ENCODE measurements around the gene PHACTR4. TPM values are rescaled to one million over a fixed set of nuclear protein-coding genes. Genes with fewer than 3 reads are reported as not detected.

The PHACTR4 gene
- total and polyA plus RNA-seq, 2 of the 13 experiments (the other 11 are each of a cell fraction or from before 2014, with no cell fraction given): 13.9 to 17.1 TPM

DNA sequence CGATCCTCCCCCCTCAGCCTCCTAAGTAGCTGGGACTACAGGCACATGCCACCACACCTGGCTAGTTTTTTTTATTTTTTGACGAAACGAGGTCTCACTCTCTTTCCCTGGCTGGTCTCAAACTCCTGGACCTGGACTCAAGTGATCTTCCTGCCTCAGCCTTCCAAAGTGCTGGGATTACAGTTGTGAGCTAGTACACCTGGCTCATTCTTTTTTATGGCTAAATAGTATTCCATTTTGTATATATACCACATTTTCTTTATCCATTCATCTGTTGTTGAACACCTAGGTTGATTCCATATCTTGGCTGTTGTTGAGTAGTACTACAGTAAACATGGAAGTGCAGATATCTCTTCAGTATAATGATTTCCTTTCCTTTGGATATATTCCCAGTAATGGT is 74.0 kb downstream of the PHACTR4 start (continued):
- TF ChIP-seq ZNF276 (CRISPR knock-in tag; IDR thresholded peaks at IDR 0.05; ENCODE audit: low read depth): no peak
- TF ChIP-seq U2AF1 (optimal IDR thresholded peaks at IDR 0.05; ENCODE audit: low read depth, low read length): no peak
- TF ChIP-seq ZNF569 (CRISPR knock-in tag; IDR thresholded peaks at IDR 0.05; ENCODE audit: borderline replicate concordance): no peak
- no peak for TF ChIP-seq CHD2 (IDR thresholded peaks at IDR 0.05; ENCODE audit: low read depth, low read length)
- no peak for TF ChIP-seq ZKSCAN8 (CRISPR knock-in tag; IDR thresholded peaks at IDR 0.05; ENCODE audit: borderline replicate concordance)
- no peak for TF ChIP-seq ZFP36L1 (CRISPR knock-in tag; IDR thresholded peaks at IDR 0.05)
- TF ChIP-seq ZNF558 (CRISPR knock-in tag; IDR thresholded peaks at IDR 0.05; ENCODE audit: borderline replicate concordance): no peak
- no peak for TF ChIP-seq MAFG (CRISPR knock-in tag; IDR thresholded peaks at IDR 0.05)
- TF ChIP-seq ZNF782 (CRISPR knock-in tag; IDR thresholded peaks at IDR 0.05; ENCODE audit: borderline replicate concordance): no peak
- TF ChIP-seq, protein P1, sequence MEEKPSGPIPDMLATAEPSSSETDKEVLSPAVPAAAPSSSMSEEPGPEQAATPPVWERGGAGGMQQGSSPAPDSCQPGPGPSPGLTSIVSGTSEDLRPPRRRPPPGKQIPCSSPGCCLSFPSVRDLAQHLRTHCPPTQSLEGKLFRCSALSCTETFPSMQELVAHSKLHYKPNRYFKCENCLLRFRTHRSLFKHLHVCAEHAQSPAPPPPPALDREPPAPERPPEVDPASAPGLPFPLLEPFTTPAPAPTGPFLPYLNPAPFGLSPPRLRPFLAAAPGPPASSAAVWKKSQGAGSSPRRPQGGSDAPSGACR (CRISPR knock-in tag; IDR thresholded peaks at IDR 0.05): no peak

DNA sequence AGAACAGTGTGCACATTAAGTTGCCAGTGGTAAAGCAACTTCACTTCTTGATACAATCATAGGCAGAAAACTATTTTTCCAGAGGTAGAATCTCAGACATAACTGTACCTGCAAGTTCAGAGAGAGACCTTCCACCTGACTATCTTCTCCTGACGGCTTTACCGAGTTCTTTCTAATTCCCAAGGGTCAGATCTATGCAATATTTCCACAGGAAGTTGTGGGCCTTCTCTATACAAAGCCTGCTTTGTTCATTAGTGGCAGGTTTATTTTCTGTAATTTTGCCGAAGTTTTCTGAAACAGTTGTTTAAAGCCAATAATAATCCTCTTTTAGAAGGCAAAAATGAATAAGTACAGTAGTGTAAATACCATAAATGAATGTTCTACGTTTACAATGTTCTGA is 78.1 kb downstream of the PHACTR4 start:
- DNase-seq (ENCODE audit: low spot score): peak; percentile 30
- Histone ChIP-seq H4K20me1 (ENCODE audit: insufficient read depth, low read length) (no peaks in the 10 kb centered on the region), H2AFZ (ENCODE audit: low read length) (no peak overlapping the region), H3K4me3 (replicated peaks in 1 of 3; ENCODE audit: insufficient read depth in 1 of 3, low read depth in 2 of 3, low read length in 3 of 3) (no peak overlapping the region), H3K9ac (ENCODE audit: insufficient read depth, low read depth, low read length) (no peak overlapping the region; the same call in none of the 2 replicates), H3K27ac (ENCODE audit: extremely low read length, insufficient read depth, low read length) (peak overlapping the region; percentile 23), H3K4me2 (ENCODE audit: low read depth, low read length) (peak overlapping the region; percentile 25; the same call in 1 of the 2 replicates), H3K36me3 (replicated peaks in 1 of 2; ENCODE audit: control insufficient read depth in 1 of 2, insufficient read depth in 2 of 2, low read length in 2 of 2) (peaks cover 5 to 11% of the 10 kb centered on the region in 2 experiments; a peak in 3 of 5 replicates), H3K79me2 (ENCODE audit: insufficient read depth, low read length) (peaks cover 16% of the 10 kb centered on the region), H3K27me3 (ENCODE audit: control insufficient read depth in 1 of 2, insufficient read depth in 2 of 2, low read length in 2 of 2) (no peaks in the 10 kb centered on the region), H3K9me3 (ENCODE audit: low read length) (no peaks in the 10 kb centered on the region), H3K4me1 (ENCODE audit: insufficient read depth, low read length) (peaks cover 22% of the 10 kb centered on the region)
- ChIA-PET CTCF (ENCODE audit: low intra/inter-chr PET ratio, low total read pairs) (no interaction called here), POLR2A (interaction anchor here (0.6 kb wide), 1 partner anchor 10 kb away, joined by 3 read pairs; no protein-coding TSS in a partner anchor)
- no peak for FAIRE-seq
- TF ChIP-seq JDP2 (CRISPR knock-in tag; IDR thresholded peaks at IDR 0.05; ENCODE audit: borderline replicate concordance) (no peak), CREB1 (IDR thresholded peaks at IDR 0.05) (no peak), CREB1 (CRISPR knock-in tag; IDR thresholded peaks at IDR 0.05) (peak; percentile 50; the same call in 1 of the 2 replicates)
- TF ChIP-seq, protein P2, sequence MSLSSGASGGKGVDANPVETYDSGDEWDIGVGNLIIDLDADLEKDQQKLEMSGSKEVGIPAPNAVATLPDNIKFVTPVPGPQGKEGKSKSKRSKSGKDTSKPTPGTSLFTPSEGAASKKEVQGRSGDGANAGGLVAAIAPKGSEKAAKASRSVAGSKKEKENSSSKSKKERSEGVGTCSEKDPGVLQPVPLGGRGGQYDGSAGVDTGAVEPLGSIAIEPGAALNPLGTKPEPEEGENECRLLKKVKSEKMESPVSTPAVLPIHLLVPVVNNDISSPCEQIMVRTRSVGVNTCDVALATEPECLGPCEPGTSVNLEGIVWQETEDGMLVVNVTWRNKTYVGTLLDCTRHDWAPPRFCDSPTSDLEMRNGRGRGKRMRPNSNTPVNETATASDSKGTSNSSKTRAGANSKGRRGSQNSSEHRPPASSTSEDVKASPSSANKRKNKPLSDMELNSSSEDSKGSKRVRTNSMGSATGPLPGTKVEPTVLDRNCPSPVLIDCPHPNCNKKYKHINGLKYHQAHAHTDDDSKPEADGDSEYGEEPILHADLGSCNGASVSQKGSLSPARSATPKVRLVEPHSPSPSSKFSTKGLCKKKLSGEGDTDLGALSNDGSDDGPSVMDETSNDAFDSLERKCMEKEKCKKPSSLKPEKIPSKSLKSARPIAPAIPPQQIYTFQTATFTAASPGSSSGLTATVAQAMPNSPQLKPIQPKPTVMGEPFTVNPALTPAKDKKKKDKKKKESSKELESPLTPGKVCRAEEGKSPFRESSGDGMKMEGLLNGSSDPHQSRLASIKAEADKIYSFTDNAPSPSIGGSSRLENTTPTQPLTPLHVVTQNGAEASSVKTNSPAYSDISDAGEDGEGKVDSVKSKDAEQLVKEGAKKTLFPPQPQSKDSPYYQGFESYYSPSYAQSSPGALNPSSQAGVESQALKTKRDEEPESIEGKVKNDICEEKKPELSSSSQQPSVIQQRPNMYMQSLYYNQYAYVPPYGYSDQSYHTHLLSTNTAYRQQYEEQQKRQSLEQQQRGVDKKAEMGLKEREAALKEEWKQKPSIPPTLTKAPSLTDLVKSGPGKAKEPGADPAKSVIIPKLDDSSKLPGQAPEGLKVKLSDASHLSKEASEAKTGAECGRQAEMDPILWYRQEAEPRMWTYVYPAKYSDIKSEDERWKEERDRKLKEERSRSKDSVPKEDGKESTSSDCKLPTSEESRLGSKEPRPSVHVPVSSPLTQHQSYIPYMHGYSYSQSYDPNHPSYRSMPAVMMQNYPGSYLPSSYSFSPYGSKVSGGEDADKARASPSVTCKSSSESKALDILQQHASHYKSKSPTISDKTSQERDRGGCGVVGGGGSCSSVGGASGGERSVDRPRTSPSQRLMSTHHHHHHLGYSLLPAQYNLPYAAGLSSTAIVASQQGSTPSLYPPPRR (CRISPR knock-in tag; IDR thresholded peaks at IDR 0.05; ENCODE audit: borderline replicate concordance): no peak
- 25% methylated on average over 4 of the region's 4 CpGs for WGBS (ENCODE audit: low lambda C conversion rate)
- BruUV-seq (replicated peaks): no TSS peak
- in situ Hi-C loops (cut with HindIII; ENCODE audit: extremely low pct_ligation_motif_present, low pct_unique_long_range_greater_than_20kb) (no loop called here), intact Hi-C loops (cut with micrococcal nuclease; ENCODE audit: unreplicated experiment) (no loop called here)
- ATAC-seq: peak; percentile 71
